K562 (cell line): ENCODE measurements around the gene SPINK4. TPM values are rescaled to one million over a fixed set of nuclear protein-coding genes. Genes with fewer than 3 reads are reported as not detected.
A peak's percentile ranks its signal among the peaks of the same experiment; 100 is the strongest.

Experiments used
- ATF1 ChIP-seq, 2 experiments: fragments of 450-650 bp in 1 of 2; IDR thresholded peaks; 2 replicates each; pipeline ENCODE4 v1.6.1; 2016; ENCODE audit warnings: missing compliant biosample characterization in 1 of 2, missing genetic modification characterization in 1 of 2
- CTBP1 ChIP-seq: fragments of 450-650 bp; IDR thresholded peaks from 2 replicates; pipeline ENCODE4 v1.6.1; 2016; ENCODE audit warnings: borderline replicate concordance
- ETV5 ChIP-seq: sonication (generic); formaldehyde crosslinking; IDR thresholded peaks from 2 replicates; pipeline ENCODE4 v1.4.0; 2020; ENCODE audit warnings: low read depth, mild to moderate bottlenecking, missing genetic modification reagents
- FOXK2 ChIP-seq, 2 experiments: fragments of 450-650 bp; IDR thresholded peaks in 1 of 2; conservative IDR thresholded peaks in 1 of 2; 2 replicates each; pipeline ENCODE4 v1.6.1; 2016; ENCODE audit warnings: low read depth in 2 of 2, mild to moderate bottlenecking in 1 of 2
- GABPB1 ChIP-seq: sonication (generic); formaldehyde crosslinking; IDR thresholded peaks from 2 replicates; pipeline ENCODE4 v1.8.0; 2022; ENCODE audit warnings: mild to moderate bottlenecking, missing genetic modification reagents
- HIVEP1 ChIP-seq: fragments of 250-450 bp; sonication (Bioruptor Pico); IDR thresholded peaks from 2 replicates; pipeline ENCODE4 v1.4.0; 2020; ENCODE audit warnings: mild to moderate bottlenecking
- HMGN3 ChIP-seq: IDR thresholded peaks from 2 replicates; pipeline ENCODE4 v1.6.1; 2011; ENCODE audit warnings: borderline replicate concordance, low read depth, mild to moderate bottlenecking, mixed read lengths, low read length; ENCODE audit not compliant: insufficient read length; ENCODE audit errors: extremely low read depth
- MED1 ChIP-seq: sonication (generic); formaldehyde crosslinking; IDR thresholded peaks from 2 replicates; pipeline ENCODE4 v1.8.1; 2023; ENCODE audit warnings: missing genetic modification reagents, borderline replicate concordance
- MTA1 ChIP-seq: fragments of 450-650 bp; IDR thresholded peaks from 2 replicates; pipeline ENCODE4 v1.6.1; 2017; ENCODE audit warnings: borderline replicate concordance
- MYC ChIP-seq, 2 experiments: fragments of 250-450 bp in 1 of 2; sonication (Bioruptor Pico) in 1 of 2; IDR thresholded peaks; 2 replicates each; pipeline versions ENCODE4 v1.5.1 to v1.6.1; 2012 to 2021; ENCODE audit warnings: low read depth in 2 of 2, borderline replicate concordance in 1 of 2, improper control_type of control experiment in 1 of 2, low read length in 1 of 2, mild to moderate bottlenecking in 1 of 2, moderate library complexity in 1 of 2
- NCOA2 ChIP-seq, 2 experiments: fragments of 450-650 bp; IDR thresholded peaks; 2 replicates each; pipeline ENCODE4 v1.6.1; 2018; ENCODE audit warnings: mild to moderate bottlenecking in 2 of 2, moderate library complexity in 1 of 2; ENCODE audit not compliant: partially characterized antibody in 2 of 2
- RBM17 ChIP-seq: fragments of 200-400 bp; formaldehyde crosslinking; IDR thresholded peaks from 2 replicates; pipeline ENCODE4 v1.6.1; 2017; ENCODE audit warnings: low read depth, mild to moderate bottlenecking, low read length, borderline replicate concordance
- RBM39 ChIP-seq: fragments of 200-400 bp; formaldehyde crosslinking; optimal IDR thresholded peaks from 2 replicates; pipeline ENCODE3; 2018; ENCODE audit warnings: low read depth, low read length
- SETDB1 ChIP-seq: IDR thresholded peaks from one replicate; pipeline ENCODE4 v1.6.1; 2012; ENCODE audit warnings: low read length, control low read depth, inconsistent platforms
- SMAD3 ChIP-seq: fragments of 450-650 bp; formaldehyde crosslinking; conservative IDR thresholded peaks from 2 replicates; pipeline ENCODE4 v1.4.0; 2020; ENCODE audit warnings: mild to moderate bottlenecking
- TAF1 ChIP-seq: IDR thresholded peaks from 2 replicates; pipeline ENCODE4 v1.6.1; 2011; ENCODE audit warnings: mild to moderate bottlenecking, low read length, moderate library complexity; ENCODE audit not compliant: insufficient read depth, control insufficient read depth, severe bottlenecking; ENCODE audit errors: extremely low read depth
- TAF7 ChIP-seq: fragments of 450-650 bp; IDR thresholded peaks from 2 replicates; pipeline ENCODE4 v1.6.1; 2016; ENCODE audit warnings: missing genetic modification characterization, missing compliant biosample characterization
- TEAD1 ChIP-seq, 2 experiments: fragments of 450-650 bp in 1 of 2; sonication (generic) in 1 of 2; formaldehyde crosslinking; IDR thresholded peaks; 2 replicates each; pipeline versions ENCODE4 v1.4.0 to v1.8.0; 2020 to 2022; ENCODE audit warnings: mild to moderate bottlenecking in 2 of 2, missing genetic modification reagents in 1 of 2
- THAP12 ChIP-seq: fragments of 250-450 bp; sonication (Bioruptor Pico); IDR thresholded peaks from 2 replicates; pipeline ENCODE4 v1.9.0; 2021; ENCODE audit warnings: mild to moderate bottlenecking, inconsistent platforms
- ZC3H8 ChIP-seq: fragments of 450-650 bp; IDR thresholded peaks from 2 replicates; pipeline ENCODE4 v1.6.1; 2017
- ZNF212 ChIP-seq: fragments of 450-650 bp; formaldehyde crosslinking; IDR thresholded peaks from 2 replicates; pipeline ENCODE4 v1.4.0; 2020; ENCODE audit warnings: mild to moderate bottlenecking
- polyA plus RNA-seq, 8 experiments: library from polyadenylated mRNA; depleted of rRNA in 4 of 8; stranded (reverse) in 5 of 8; unstranded in 3 of 8; fragments of >200 nt; fragmentation: Nextera tagmentation in 2 of 8; fragmentation: Illumina TruSeq in 1 of 8; extraction: Ambion mirVana in 2 of 8; extraction: Trizol in 1 of 8; gene quantifications; 2 replicates each; pipeline versions ENCODE4 v1.2.1 to v1.2.3, GENCODE V29; 2011 to 2014; ENCODE audit warnings: inconsistent platforms in 1 of 8, missing spikeins in 1 of 8
- total RNA-seq, 7 experiments: library from RNA; depleted of rRNA in 6 of 7; stranded (reverse); fragments of >200 nt in 6 of 7; fragmentation: Illumina TruSeq in 2 of 7; extraction: Trizol in 2 of 7; gene quantifications; 2 replicates each; pipeline versions ENCODE4 v1.2.1 to v1.2.3, GENCODE V29; 2011 to 2021; ENCODE audit warnings: low replicate concordance in 1 of 7
- TF ChIP-seq, protein P1 (sequence below): fragments of 450-650 bp; formaldehyde crosslinking; IDR thresholded peaks from 2 replicates; pipeline ENCODE4 v1.4.0; 2020; ENCODE audit warnings: mild to moderate bottlenecking, mixed read lengths
- TF ChIP-seq, protein P2 (sequence below): sonication (generic); formaldehyde crosslinking; IDR thresholded peaks from 2 replicates; pipeline ENCODE4 v1.8.1; 2023; ENCODE audit warnings: mild to moderate bottlenecking, missing genetic modification reagents

The SPINK4 gene
- total and polyA plus RNA-seq, 9 of the 15 experiments (the other 6 are each of a cell fraction or from before 2014, with no cell fraction given) = 0.74 to 5.5 (median 2.1) TPM; not detected in 2

DNA sequence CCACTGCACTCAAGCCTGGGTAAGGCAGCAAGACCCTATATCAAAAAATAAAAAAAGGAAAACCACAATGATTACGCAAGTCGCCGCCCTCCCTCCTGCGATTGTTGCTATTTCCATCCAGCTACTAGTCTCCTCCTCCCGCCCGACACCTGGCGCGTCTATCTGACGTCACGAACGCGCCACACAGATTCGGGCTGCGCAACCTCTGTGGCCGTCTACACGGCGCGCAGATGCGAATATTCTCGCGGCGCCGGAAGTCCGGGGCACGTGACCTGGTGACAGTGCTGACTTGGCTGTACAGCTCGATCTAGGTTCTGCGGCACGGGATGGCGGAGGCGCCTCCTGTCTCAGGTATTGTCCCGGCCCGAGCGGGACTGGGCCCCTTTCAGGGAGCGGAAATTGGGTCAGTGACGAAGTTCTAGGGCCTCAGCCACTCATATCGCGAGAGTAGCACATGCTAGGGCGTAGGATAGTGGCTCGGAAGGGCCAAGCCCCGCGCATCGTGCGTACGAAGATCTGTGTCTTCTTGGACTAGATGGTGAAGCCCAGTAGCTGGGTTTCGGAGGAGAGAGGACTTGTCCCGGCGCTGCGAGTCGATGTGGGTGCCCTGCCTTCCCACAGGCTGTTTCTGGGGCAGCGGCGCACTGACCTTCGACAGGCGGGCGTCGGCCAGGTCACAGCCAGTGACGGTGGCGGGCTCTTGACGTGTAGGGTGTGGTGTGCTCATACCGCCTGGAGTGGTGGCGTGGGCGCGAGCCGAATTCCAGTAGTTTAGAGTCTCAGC, 50.5 kb downstream of the SPINK4 start, which contains the start of gene NFX1 (continued):
- TF ChIP-seq, protein P1, sequence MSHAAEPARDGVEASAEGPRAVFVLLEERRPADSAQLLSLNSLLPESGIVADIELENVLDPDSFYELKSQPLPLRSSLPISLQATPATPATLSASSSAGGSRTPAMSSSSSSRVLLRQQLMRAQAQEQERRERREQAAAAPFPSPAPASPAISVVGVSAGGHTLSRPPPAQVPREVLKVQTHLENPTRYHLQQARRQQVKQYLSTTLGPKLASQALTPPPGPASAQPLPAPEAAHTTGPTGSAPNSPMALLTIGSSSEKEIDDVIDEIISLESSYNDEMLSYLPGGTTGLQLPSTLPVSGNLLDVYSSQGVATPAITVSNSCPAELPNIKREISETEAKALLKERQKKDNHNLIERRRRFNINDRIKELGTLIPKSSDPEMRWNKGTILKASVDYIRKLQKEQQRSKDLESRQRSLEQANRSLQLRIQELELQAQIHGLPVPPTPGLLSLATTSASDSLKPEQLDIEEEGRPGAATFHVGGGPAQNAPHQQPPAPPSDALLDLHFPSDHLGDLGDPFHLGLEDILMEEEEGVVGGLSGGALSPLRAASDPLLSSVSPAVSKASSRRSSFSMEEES (CRISPR knock-in tag) = peak; percentile 98
- TF ChIP-seq RBM17 = no peak
- no peak for TF ChIP-seq MED1
- TF ChIP-seq RBM39 = no peak
- peak; percentile 96 for TF ChIP-seq ATF1 (CRISPR knock-in tag; IDR thresholded peaks at IDR 0.05)
- peak; percentile 99 for TF ChIP-seq ATF1 (tag; IDR thresholded peaks at IDR 0.05)
- peak; percentile 100 for TF ChIP-seq MTA1
- TF ChIP-seq CTBP1 = peak; percentile 10; the same call in 1 of the 2 replicates
- peak in 1 of 2 experiments; percentile 11; a peak in 1 of 4 replicates for TF ChIP-seq TEAD1 (CRISPR knock-in tag; IDR thresholded peaks at IDR 0.05)
- peak; percentile 95 for TF ChIP-seq GABPB1 (CRISPR knock-in tag)
- peak; percentile 62 for TF ChIP-seq TAF1
- no peak for TF ChIP-seq TAF7 (tag)
- peak; percentile 56 for TF ChIP-seq HMGN3
- TF ChIP-seq ZNF212 = no peak
- TF ChIP-seq SMAD3 (CRISPR knock-in tag) = no peak
- peak; percentile 97 to 98 for TF ChIP-seq FOXK2 (conservative IDR thresholded peaks at IDR 0.05 in 1 of 2, IDR thresholded peaks at IDR 0.05 in 1 of 2; ENCODE audit: low read depth in 2 of 2)
- no peak for TF ChIP-seq ZC3H8
- peak in 1 of 2 experiments; percentile 65 for TF ChIP-seq NCOA2 (IDR thresholded peaks at IDR 0.05; ENCODE audit: partially characterized antibody in 2 of 2)
- no peak for TF ChIP-seq HIVEP1 (CRISPR knock-in tag)
- TF ChIP-seq MYC (IDR thresholded peaks at IDR 0.05; ENCODE audit: low read depth, low read length) = peak; percentile 95
- TF ChIP-seq MYC (CRISPR knock-in tag; IDR thresholded peaks at IDR 0.05; ENCODE audit: borderline replicate concordance, low read depth) = peak; percentile 89; the same call in 1 of the 2 replicates
- no peak for TF ChIP-seq SETDB1
- TF ChIP-seq, protein P2, sequence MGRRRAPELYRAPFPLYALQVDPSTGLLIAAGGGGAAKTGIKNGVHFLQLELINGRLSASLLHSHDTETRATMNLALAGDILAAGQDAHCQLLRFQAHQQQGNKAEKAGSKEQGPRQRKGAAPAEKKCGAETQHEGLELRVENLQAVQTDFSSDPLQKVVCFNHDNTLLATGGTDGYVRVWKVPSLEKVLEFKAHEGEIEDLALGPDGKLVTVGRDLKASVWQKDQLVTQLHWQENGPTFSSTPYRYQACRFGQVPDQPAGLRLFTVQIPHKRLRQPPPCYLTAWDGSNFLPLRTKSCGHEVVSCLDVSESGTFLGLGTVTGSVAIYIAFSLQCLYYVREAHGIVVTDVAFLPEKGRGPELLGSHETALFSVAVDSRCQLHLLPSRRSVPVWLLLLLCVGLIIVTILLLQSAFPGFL (CRISPR knock-in tag) = no peak
- peak; percentile 94 for TF ChIP-seq ETV5 (CRISPR knock-in tag)
- no peak; the same call in 1 of the 2 replicates for TF ChIP-seq THAP12
